Mesodermal cell (in vitro differentiated cells): ENCODE measurements around the gene CKLF.

Source experiments
- H3K27ac ChIP-seq: 2 replicates; pipeline ENCODE4 v1.7.0; 2013; ENCODE audit warnings: mild to moderate bottlenecking, low read depth, low read length, moderate library complexity; ENCODE audit not compliant: severe bottlenecking
- H3K36me3 ChIP-seq: 2 replicates; pipeline ENCODE4 v1.7.1; 2013; ENCODE audit warnings: mild to moderate bottlenecking, low read length, moderate library complexity; ENCODE audit not compliant: control insufficient read depth, insufficient read depth
- H3K4me1 ChIP-seq: one replicate; pipeline ENCODE4 v1.7.1; 2013; ENCODE audit warnings: mild to moderate bottlenecking, low read length; ENCODE audit not compliant: insufficient read depth, control insufficient read depth, poor library complexity, severe bottlenecking
- H3K4me3 ChIP-seq: 2 replicates; pipeline ENCODE4 v1.7.0; 2013; ENCODE audit warnings: low read length, control low read depth, mild to moderate bottlenecking; ENCODE audit not compliant: insufficient read depth, poor library complexity, severe bottlenecking; ENCODE audit errors: extremely low read depth
- H3K9me3 ChIP-seq: 2 replicates; pipeline ENCODE4 v1.7.1; 2013; ENCODE audit warnings: mild to moderate bottlenecking, low read length, moderate library complexity; ENCODE audit not compliant: control insufficient read depth
- WGBS, 2 experiments: methylation state at CpG; one replicate each; pipeline ENCODE4 v1.1.5; 2013; ENCODE audit warnings: missing lambda C conversion rate in 2 of 2; ENCODE audit not compliant: insufficient coverage in 2 of 2; 5-methylcytosine and 5-hydroxymethylcytosine counted together

CKLF gene

DNA sequence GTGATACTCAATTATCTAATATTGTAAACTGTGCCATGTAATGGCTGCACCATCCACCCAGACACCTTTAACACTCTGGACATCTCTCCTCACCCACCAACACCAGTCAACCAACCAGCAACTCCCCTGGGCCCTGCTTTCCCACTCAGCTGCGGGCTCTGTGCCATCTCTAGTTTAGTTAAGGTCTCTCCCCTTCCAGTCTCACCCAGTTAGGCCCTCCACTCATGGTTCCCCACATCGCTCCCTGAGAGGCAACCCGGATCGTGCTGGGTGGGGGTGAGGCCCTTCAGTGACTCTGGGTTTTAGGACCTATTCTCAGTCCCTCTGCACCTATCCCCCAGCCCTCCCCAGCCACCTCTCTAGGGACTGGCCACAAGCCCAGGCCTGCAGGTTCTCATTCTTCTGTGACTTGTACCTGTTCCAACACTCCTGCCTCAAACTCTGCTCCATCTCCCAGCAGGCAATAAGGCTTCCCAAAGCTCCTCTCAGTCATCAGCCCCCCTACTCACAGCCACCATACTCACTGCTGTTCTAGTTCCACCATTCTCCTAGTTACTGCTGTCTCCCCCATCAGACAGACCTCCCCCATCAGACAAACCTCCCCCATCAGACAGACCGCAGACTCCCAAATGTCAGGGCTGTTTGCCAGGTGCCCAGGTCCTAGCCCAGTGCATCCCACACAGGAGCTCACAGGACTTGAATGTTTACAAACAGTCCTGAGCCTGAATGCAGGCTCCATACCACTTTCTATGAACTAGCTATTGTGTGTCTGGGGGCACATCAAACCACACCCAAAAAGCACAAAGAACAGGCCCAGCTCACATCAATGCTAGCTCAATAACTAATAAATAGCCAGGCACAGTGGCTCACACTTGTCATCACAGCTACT lies 5.0 kb upstream of the CKLF start:
- Histone ChIP-seq H3K27ac (no peak overlapping the region), H3K4me3 (no peak overlapping the region), H3K36me3 (peaks cover 7% of the 10 kb centered on the region), H3K4me1 (no peaks in the 10 kb centered on the region), H3K9me3 (no peaks in the 10 kb centered on the region)
- WGBS, 2 experiments, result 93 to 100% methylated on average over 4 to 5 of the region's 5 CpGs

DNA sequence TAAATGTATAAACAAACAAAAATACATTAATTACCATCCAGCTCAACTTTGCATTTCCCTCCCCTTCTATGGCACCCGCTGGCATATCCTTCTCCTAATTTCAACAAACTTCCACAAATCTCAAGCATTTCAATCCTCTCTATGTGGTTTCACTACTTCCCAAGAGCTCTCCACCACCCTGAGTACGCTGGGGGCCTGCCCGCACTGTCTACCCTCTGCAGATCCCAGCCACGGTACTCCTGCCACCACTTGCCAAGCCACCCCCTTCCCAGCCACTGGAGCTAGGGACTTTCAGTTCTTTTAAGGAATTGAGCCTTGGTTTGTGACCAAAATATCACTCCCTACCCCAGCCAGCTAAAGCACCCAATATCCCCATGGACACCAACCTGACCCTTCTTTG lies 4.3 kb upstream of the CKLF start:
- Histone ChIP-seq H3K36me3 (peaks cover 7% of the 10 kb centered on the region), H3K9me3 (peaks cover 5% of the 10 kb centered on the region), H3K27ac (no peak overlapping the region), H3K4me1 (no peaks in the 10 kb centered on the region), H3K4me3 (no peak overlapping the region)
- 96 to 100% methylated on average over 1 to 3 of the region's 4 CpGs for WGBS, 2 experiments

DNA sequence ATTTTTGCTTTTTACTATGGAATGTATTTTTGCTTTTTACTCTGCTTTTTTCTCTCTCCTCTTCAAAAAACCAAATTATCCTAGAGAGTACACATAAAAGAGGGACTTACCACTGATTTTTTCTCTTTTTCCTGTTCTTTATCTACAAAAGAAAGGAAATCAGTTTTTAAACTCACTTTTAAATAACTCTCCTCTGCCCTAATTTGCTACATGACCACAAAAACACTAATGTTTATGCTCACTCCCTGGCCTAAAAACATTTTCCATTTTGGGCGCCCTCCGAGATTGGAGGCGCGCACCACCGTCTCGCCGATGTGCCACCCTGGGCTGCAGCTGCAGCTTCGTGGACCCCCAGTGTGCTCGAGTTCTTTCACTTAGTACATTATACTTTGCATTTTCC lies 3.5 kb upstream of the CKLF start:
- WGBS, 2 experiments, result 98 to 100% methylated on average over 8 to 9 of the region's 9 CpGs
- H3K27ac ChIP-seq, result no peak overlapping the region
- peaks cover 7% of the 10 kb centered on the region for H3K36me3 ChIP-seq
- H3K9me3 ChIP-seq, result peaks cover 6% of the 10 kb centered on the region
- H3K4me1 ChIP-seq, result no peaks in the 10 kb centered on the region
- no peak overlapping the region for H3K4me3 ChIP-seq

- H3K9me3 ChIP-seq, result peaks cover 6% of the 10 kb centered on the region
- H3K36me3 ChIP-seq, result peaks cover 7% of the 10 kb centered on the region
- H3K27ac ChIP-seq, result peak within 1 kb of the TSS; percentile 30
- H3K4me3 ChIP-seq, result peak within 1 kb of the TSS; percentile 54
- 15 to 19% methylated on average over 55 to 76 of the region's 80 CpGs for WGBS, 2 experiments
- no peaks in the 10 kb centered on the region for H3K4me1 ChIP-seq
Observed at GRCh38 chr16:66549284-66550131, 2.9 kb upstream of the CKLF start, which contains the start of gene TK2. Gene TK2, minus strand, starts transcription at chr16:66550122. Its CDS starts 61 bp downstream, at chr16:66550061.

GRCh38 chr16:66551348-66551759 lies 1.0 kb upstream of the CKLF start:
- Histone ChIP-seq H3K27ac (no peak overlapping the region), H3K4me1 (no peaks in the 10 kb centered on the region), H3K9me3 (peaks cover 6% of the 10 kb centered on the region), H3K36me3 (peaks cover 3% of the 10 kb centered on the region), H3K4me3 (no peak overlapping the region)
- 88 to 97% methylated on average over 5 to 6 of the region's 6 CpGs for WGBS, 2 experiments

- Histone ChIP-seq H3K4me3 (peak overlapping the region; percentile 34), H3K9me3 (peaks cover 6% of the 10 kb centered on the region), H3K36me3 (peaks cover 3% of the 10 kb centered on the region), H3K27ac (no peak overlapping the region), H3K4me1 (no peaks in the 10 kb centered on the region)
- WGBS, 2 experiments, result 81 to 83% methylated on average over 4 to 5 of the region's 8 CpGs
Observed at GRCh38 chr16:66551788-66552285, 539 bp upstream of the CKLF start.

GRCh38 chr16:66553223-66553622 lies 847 bp downstream of the CKLF start:
- Histone ChIP-seq H3K9me3 (peaks cover 6% of the 10 kb centered on the region), H3K4me1 (no peaks in the 10 kb centered on the region), H3K4me3 (no peak overlapping the region), H3K36me3 (no peaks in the 10 kb centered on the region), H3K27ac (no peak overlapping the region)
- WGBS, 2 experiments, result 90 to 94% methylated on average over 5 to 8 of the region's 8 CpGs

- H3K36me3 ChIP-seq, result no peaks in the 10 kb centered on the region
- H3K4me1 ChIP-seq, result no peaks in the 10 kb centered on the region
- WGBS, 2 experiments, result 97% methylated on average over 3 of the region's 3 CpGs
- H3K4me3 ChIP-seq, result no peak overlapping the region
- H3K9me3 ChIP-seq, result peaks cover 6% of the 10 kb centered on the region
- no peak overlapping the region for H3K27ac ChIP-seq
Observed at GRCh38 chr16:66554021-66554420, 1.6 kb downstream of the CKLF start.

DNA sequence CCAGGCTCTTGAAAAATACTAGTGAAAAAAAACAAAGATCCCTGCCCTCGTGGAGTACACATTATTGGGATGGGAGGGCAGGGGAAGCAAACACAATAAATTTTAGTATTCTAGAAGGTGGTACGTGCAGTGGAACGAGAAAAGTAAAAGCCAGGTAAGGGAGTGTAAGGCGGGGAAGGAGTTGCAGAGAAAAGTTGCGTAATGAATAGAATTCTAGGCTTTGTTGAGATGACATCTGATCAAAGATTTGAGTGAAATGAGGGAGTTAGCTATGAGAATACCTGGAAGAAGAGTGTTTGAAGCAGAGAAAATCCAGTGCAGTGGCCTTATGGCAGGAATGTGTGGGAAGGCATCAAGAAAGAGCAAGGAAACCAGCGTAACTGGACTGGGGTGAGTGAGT lies 2.1 kb downstream of the CKLF start:
- peaks cover 6% of the 10 kb centered on the region for H3K9me3 ChIP-seq
- H3K4me3 ChIP-seq, result no peak overlapping the region
- no peaks in the 10 kb centered on the region for H3K36me3 ChIP-seq
- no peaks in the 10 kb centered on the region for H3K4me1 ChIP-seq
- WGBS, 2 experiments, result 92 to 98% methylated on average over 5 to 6 of the region's 6 CpGs
- H3K27ac ChIP-seq, result no peak overlapping the region

DNA sequence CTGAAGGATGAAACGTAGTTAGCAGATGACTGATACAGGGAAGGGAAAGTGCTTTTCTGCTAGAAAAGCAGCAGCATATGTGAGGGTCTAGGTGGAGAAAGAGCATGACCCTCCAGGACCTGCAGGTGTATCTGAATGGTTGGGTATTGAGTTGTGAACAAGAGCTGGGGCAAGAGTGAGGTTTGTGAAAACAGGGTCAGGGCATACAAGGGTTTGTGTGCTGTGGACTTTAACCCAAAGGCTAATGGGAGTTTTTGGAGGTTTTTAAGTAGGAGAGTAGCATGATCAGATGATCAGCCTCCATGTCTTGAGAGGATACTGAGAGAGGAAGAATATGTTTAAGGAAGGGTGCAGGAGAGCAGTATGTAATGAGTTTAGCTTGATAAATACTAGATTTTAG lies 7.7 kb downstream of the CKLF start:
- H3K4me3 ChIP-seq, result no peak overlapping the region
- no peaks in the 10 kb centered on the region for H3K9me3 ChIP-seq
- peaks cover 5% of the 10 kb centered on the region for H3K4me1 ChIP-seq
- 80 to 91% methylated on average over 1 of the region's 1 CpG for WGBS, 2 experiments
- H3K27ac ChIP-seq, result no peak overlapping the region
- peaks cover 3% of the 10 kb centered on the region for H3K36me3 ChIP-seq
